ENCODE data around the gene FTCD. TPM values are rescaled to one million over a fixed set of nuclear protein-coding genes. Genes with fewer than 3 reads are reported as not detected.

The FTCD gene
- total RNA-seq, 1 donor from 2014 or later: 0.83 TPM

DNA sequence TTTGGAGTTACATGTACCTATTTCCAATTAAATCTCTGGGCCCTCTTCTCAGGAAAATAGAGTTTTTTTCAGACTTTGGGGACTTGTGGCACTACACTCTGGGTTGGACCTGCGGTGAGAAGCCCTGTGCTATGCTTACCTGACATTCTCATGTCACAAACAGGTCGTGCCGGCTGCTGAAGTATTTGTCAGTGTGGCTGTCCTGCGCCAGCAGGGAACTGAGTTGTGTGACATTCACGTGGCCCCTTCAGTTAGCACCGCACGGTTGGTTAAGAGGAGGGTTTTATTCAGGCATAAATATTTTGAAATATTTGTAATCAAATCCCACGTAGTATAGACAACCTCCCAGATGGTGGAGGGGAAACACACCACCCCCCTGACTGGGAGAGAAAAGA, 63.8 kb downstream of the FTCD start:
- peak; percentile 55 for DNase-seq (ENCODE audit: low spot score)
- intact Hi-C loops (cut with DNase I): no loop called here

DNA sequence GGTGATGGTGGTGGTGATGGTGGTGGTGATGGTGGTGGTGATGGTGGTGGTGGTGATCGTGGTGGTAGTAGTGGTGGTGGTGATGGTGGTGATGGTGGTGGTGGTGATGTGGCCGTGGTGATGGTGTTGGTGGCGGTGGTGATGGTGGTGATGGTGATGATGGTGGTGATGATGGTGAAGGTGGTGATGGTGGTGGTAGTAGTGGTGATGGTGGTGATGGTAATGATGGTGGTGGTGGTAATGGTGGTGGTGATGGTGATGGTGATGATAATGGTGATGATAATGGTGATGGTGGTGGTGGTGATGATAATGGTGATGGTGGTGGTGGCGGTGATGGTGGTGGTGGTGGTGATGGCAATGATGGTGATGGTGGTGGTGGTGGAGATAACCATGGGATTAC, 64.3 kb downstream of the FTCD start:
- intact Hi-C loops (cut with DNase I): no loop called here
- DNase-seq (ENCODE audit: low spot score): no peak

DNA sequence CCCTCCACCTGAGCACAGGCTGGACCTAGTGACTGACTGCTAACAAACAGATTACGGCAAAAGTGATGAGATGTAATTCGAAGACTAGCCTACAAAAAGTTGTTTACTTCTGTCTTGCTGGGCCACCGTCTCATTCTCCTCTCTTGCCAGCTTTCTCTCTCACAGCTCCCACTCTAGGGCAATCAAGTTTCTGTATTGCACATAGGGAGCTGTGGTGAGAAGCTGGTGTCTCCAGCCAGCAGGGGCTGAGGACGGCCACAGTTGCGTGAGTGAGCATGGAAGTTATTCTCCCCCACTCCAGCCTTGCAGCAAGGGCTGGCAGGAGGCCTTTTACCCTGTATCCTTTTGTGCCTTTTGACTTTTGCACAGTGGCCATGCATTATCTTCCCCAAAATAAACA, 66.1 kb downstream of the FTCD start:
- no peak for DNase-seq (ENCODE audit: low spot score)
- intact Hi-C loops (cut with DNase I): no loop called here

- DNase-seq (ENCODE audit: low spot score): no peak
- intact Hi-C loops (cut with DNase I): no loop called here
Observed at GRCh38 chr21:46088189-46088588, 67.2 kb downstream of the FTCD start.

GRCh38 chr21:46087641-46088040, 67.7 kb downstream of the FTCD start:
- intact Hi-C loops (cut with DNase I): no loop called here
- no peak for DNase-seq (ENCODE audit: low spot score)

Other genes starting within 250 kb of the FTCD start
- gene COL6A1, start 173.8 kb downstream of the FTCD start, total RNA-seq: 140 TPM
- 157 TPM for gene COL6A2, start 57.5 kb downstream of the FTCD start, total RNA-seq
- gene SPATC1L, start 28.9 kb upstream of the FTCD start, total RNA-seq: 7.3 TPM
- 34.9 TPM for gene LSS, start 73.2 kb upstream of the FTCD start, total RNA-seq
- 69.9 TPM for gene MCM3AP, start 130.0 kb upstream of the FTCD start, total RNA-seq
- gene YBEY, start 130.8 kb upstream of the FTCD start, total RNA-seq: 14.1 TPM
- gene C21orf58, start 168.3 kb upstream of the FTCD start, total RNA-seq: 1.4 TPM
- 21.0 TPM for gene PCNT, start 168.6 kb upstream of the FTCD start, total RNA-seq

Data from cardiac septum (tissue), 1 donor.